ENCODE measurements around the gene BICC1.

BICC1 gene

DNA sequence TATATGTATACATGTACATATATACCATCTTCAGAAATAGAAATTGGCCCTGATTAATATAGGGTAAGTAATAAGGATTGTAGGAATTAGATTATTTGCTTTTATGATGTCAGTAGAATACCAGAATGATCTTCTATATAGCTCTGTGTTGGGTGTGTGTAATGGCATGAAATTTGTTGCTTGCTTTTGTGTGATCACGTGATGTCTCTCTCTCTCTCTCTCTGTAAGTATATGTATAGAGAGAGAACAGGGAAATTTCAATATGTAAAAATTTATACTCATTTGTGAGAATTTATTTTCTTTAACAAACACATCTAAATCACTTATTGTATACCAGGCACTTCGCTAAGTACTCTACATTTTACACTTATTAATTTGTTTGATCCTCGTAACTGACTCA lies 272.7 kb downstream of the BICC1 start:
- in situ Hi-C loops (cut with HindIII; ENCODE audit: low pct_ligation_motif_present, low sequenced_read_pairs), result no loop called here
- H3K27me3 ChIP-seq (replicated peaks), result no peaks in the 10 kb centered on the region

DNA sequence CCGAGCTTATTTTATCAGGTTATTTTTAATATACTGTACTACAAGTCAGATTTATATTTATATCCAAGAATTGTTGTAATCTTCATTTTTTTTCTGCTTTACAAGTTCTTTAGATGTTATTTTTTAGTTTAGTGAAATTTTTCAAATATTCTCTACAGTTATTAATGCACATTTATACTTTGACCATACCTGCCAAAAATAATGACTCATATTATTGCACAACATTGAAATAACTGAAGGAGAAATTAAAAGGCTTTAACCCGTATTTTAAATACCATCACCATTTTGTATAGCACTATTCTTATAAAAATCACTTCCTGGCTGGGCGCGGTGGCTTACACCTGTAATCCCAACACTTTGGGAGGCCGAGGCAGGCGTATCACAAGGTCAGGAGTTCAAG lies 278.5 kb downstream of the BICC1 start:
- TF ChIP-seq, protein P1, sequence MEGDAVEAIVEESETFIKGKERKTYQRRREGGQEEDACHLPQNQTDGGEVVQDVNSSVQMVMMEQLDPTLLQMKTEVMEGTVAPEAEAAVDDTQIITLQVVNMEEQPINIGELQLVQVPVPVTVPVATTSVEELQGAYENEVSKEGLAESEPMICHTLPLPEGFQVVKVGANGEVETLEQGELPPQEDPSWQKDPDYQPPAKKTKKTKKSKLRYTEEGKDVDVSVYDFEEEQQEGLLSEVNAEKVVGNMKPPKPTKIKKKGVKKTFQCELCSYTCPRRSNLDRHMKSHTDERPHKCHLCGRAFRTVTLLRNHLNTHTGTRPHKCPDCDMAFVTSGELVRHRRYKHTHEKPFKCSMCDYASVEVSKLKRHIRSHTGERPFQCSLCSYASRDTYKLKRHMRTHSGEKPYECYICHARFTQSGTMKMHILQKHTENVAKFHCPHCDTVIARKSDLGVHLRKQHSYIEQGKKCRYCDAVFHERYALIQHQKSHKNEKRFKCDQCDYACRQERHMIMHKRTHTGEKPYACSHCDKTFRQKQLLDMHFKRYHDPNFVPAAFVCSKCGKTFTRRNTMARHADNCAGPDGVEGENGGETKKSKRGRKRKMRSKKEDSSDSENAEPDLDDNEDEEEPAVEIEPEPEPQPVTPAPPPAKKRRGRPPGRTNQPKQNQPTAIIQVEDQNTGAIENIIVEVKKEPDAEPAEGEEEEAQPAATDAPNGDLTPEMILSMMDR (IDR thresholded peaks at IDR 0.05; ENCODE audit: low read depth, low read length, missing control alignments), result no peak
- DNase-seq, result no peak
- in situ Hi-C loops (cut with HindIII; ENCODE audit: low pct_ligation_motif_present, low sequenced_read_pairs), result no loop called here
- Histone ChIP-seq H3K36me3 (replicated peaks) (peaks cover 2% of the 10 kb centered on the region), H3K4me3 (ENCODE audit: low read depth, low read length) (no peak overlapping the region), H3K27ac (no peak overlapping the region), H3K27me3 (replicated peaks) (no peaks in the 10 kb centered on the region)

More for the DNA sequence above, 272.7 kb downstream of the BICC1 start:
- TF ChIP-seq, protein P1 (IDR thresholded peaks at IDR 0.05; ENCODE audit: low read depth, low read length, missing control alignments), result no peak
- no peak for DNase-seq
- no peak overlapping the region for H3K4me3 ChIP-seq (ENCODE audit: low read depth, low read length)
- H3K27ac ChIP-seq, result no peak overlapping the region
- H3K36me3 ChIP-seq (replicated peaks), result peaks cover 2% of the 10 kb centered on the region

DNA sequence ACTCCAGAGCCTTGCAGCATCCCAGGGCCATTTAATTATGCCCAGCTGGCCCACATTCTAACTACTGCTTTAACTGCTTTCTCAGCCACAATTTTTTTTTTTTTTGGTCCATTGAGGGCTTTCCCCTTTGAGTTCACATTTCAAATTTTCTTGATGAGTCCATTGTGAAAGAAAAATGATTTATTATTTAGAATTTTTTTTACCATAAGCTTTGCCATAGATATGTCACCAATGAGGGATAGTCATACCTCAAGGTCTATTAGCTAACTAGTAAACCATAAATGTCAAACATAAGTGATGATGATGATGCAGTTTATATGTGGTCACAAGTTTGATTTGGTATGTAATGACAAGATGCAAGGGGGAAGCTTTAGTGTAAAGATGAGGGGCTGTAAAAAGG lies 282.9 kb downstream of the BICC1 start:
- no peaks in the 10 kb centered on the region for H3K36me3 ChIP-seq (replicated peaks)
- in situ Hi-C loops (cut with HindIII; ENCODE audit: low pct_ligation_motif_present, low sequenced_read_pairs), result no loop called here

DNA sequence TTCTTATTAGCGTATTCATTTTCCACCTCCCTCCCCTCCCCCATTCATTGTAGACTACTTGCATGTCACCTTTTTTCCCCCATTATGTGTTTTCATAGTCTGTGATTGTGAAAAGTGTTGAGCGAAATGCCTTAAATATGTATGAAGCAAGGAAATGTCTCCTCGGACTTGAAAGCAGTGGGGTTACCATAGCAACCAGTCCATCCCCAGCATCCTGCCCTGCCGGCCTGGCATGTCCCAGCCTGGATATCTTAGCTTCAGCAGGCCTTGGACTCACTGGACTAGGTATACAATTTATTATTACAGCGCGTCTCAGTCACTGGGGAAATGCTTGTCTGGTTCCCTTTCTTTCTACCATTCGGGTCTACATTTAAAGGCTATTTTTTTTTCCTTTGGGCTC lies 283.6 kb downstream of the BICC1 start:
- no peak overlapping the region for H3K27ac ChIP-seq
- in situ Hi-C loops (cut with HindIII; ENCODE audit: low pct_ligation_motif_present, low sequenced_read_pairs), result no loop called here
- no peak overlapping the region for H3K4me3 ChIP-seq (ENCODE audit: low read depth, low read length)
- no peaks in the 10 kb centered on the region for H3K27me3 ChIP-seq (replicated peaks)
- H3K36me3 ChIP-seq (replicated peaks), result no peaks in the 10 kb centered on the region
- DNase-seq, result no peak
- TF ChIP-seq, protein P1 (IDR thresholded peaks at IDR 0.05; ENCODE audit: low read depth, low read length, missing control alignments), result no peak

More for the DNA sequence above, 282.9 kb downstream of the BICC1 start:
- TF ChIP-seq, protein P1 (IDR thresholded peaks at IDR 0.05; ENCODE audit: low read depth, low read length, missing control alignments), result no peak
- no peak overlapping the region for H3K27ac ChIP-seq
- no peak for DNase-seq
- no peak overlapping the region for H3K4me3 ChIP-seq (ENCODE audit: low read depth, low read length)
- no peaks in the 10 kb centered on the region for H3K27me3 ChIP-seq (replicated peaks)

DNA sequence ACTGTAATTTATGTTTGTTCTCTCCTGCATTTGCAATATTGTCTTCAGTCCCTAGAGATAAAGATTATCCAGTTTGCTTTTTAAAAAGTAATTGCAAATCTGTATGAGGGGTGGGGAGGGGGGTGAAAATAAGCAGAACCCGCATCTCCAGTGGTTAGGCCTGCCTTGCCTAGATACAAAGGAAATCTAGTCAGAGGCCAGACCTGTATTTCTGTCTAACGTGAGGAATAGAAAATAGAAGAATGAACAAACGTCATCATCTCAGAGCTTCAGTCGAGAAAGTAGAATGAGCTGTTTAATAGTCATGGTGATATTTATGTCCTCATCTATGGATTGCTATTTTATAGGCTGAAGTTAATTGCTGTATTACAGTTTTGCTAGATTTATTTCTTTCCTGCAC lies 284.2 kb downstream of the BICC1 start:
- DNase-seq, result no peak
- H3K36me3 ChIP-seq (replicated peaks), result no peaks in the 10 kb centered on the region
- H3K4me3 ChIP-seq (ENCODE audit: low read depth, low read length), result no peak overlapping the region
- TF ChIP-seq, protein P1 (IDR thresholded peaks at IDR 0.05; ENCODE audit: low read depth, low read length, missing control alignments), result no peak
- in situ Hi-C loops (cut with HindIII; ENCODE audit: low pct_ligation_motif_present, low sequenced_read_pairs), result no loop called here
- H3K27ac ChIP-seq, result no peak overlapping the region
- no peaks in the 10 kb centered on the region for H3K27me3 ChIP-seq (replicated peaks)

DNA sequence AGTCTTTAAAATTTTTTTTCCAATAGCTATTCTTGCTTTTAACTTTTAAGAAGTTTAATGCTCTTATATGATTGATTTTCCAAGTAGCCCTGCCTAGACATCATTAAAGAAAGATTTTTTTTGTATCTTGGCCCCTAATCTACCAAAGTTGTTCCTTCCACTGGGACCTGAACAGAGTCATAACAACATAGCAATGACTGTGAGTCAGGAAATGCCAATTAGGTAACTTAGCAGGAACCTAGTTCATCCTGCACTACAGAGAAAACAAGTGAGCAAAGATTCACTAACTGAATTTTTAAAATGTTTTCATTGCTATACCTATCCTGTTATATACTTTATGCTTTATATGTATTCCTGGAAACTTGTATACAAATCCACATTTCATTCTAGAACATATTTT lies 284.7 kb downstream of the BICC1 start:
- in situ Hi-C loops (cut with HindIII; ENCODE audit: low pct_ligation_motif_present, low sequenced_read_pairs), result no loop called here
- TF ChIP-seq, protein P1 (IDR thresholded peaks at IDR 0.05; ENCODE audit: low read depth, low read length, missing control alignments), result no peak
- Histone ChIP-seq H3K4me3 (ENCODE audit: low read depth, low read length) (no peak overlapping the region), H3K36me3 (replicated peaks) (no peaks in the 10 kb centered on the region), H3K27ac (no peak overlapping the region), H3K27me3 (replicated peaks) (no peaks in the 10 kb centered on the region)
- DNase-seq, result no peak

All from brain microvascular endothelial cell (primary cell).